SK-MEL-5 (cell line): ENCODE measurements around the gene CERS3. TPM values are rescaled to one million over a fixed set of nuclear protein-coding genes. Genes with fewer than 3 reads are reported as not detected.

ENCODE experiments used
- DNase-seq: peaks from one replicate; pipeline ENCODE4 v3.0.0-alpha.2; 2016; ENCODE audit warnings: low read depth, low spot score
- in situ Hi-C: cut with HindIII; loops from 2 replicates; pipeline ENCODE4 v1.10.0; 2016; ENCODE audit warnings: low sequenced_read_pairs, high pct_unique_total_duplicates, low pct_unique_long_range_greater_than_20kb
- polyA plus RNA-seq, 2 experiments: library from polyadenylated mRNA; depleted of rRNA; stranded (reverse); fragments of >200 nt; gene quantifications; 2 replicates each; pipeline ENCODE4 v1.2.3, GENCODE V29; 2015
- total RNA-seq: library from RNA; depleted of rRNA; stranded (reverse); fragments of >200 nt; shearing (Covaris generic); gene quantifications from 2 replicates; pipeline ENCODE4 v1.2.3, GENCODE V29; 2014; rRNA removed

CERS3 gene
- total RNA-seq: not detected in 2 replicates
- polyA plus RNA-seq (2015; cell fraction: cytosol; rRNA removed): not detected in 2 replicates
- not detected in 2 replicates for polyA plus RNA-seq (2015; cell fraction: nucleus; rRNA removed)

GRCh38 chr15:100528833-100529428 lies at the start of gene CERS3:
TSS of gene CERS3 (minus strand) at chr15:100528950. CDS start at chr15:100501849, 27,101 bp downstream.
- DNase-seq: no peak
- in situ Hi-C loops: no loop called here

- in situ Hi-C loops: no loop called here
- DNase-seq: no peak
These were observed 44.8 kb upstream of the CERS3 start for GRCh38 chr15:100573526-100573925.

DNA sequence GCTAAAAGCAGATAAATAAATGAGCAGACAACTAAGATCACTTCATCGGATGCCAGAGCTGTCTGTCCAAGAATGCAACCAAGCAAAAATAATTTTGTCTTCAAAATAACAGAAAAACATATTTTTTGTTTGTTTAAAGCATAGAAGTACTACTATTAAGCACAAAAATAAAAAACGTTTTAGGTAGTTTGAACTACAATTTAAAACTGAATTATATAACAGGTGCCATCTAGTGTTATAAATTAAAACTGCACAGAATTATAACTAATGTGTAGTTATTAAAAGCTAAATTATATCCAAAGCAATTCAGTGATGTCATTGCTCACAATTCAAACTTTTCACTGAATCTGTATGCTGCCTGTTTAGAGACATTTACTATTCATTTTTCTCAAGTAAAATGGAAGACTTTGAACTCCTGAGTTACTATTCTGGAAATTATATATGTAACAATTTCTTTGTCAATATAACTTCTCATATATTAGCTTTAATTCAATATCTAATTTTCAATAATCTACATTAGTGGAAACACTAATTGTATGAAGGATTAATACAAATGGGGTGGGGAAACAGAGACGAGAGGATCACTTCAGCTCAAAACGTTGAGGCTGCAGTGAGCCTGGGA lies 43.7 kb upstream of the CERS3 start:
- in situ Hi-C loops: no loop called here

DNA sequence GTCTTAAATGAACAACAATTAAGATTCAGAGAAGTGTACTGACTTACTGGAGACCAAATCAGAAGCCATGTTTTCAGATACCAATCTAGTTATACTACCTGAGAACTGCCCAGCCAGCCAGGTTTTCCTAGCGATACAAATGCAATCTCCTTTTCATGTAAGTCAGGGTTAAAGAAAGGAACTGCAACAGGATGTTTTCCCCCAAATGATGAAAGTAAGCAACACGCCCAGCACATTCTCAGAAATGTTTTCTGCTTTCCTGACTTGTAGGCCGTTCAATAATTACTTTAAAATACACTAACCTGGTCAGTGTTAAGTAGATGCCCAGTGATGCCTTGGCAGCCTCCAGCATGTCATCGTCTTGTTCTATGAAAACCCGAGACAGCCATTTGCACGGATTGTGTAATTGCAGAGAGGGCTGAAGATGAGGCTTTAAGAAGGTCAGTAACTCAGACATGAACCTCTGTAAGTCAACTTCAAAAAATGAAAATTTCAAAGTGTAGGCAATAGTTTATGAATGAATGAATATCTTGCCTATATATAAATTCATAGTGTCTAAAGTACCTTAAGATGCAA lies 42.9 kb upstream of the CERS3 start:
- DNase-seq: no peak
- in situ Hi-C loops: no loop called here

More for the DNA sequence above, 43.7 kb upstream of the CERS3 start:
- DNase-seq: peak; percentile 32

DNA sequence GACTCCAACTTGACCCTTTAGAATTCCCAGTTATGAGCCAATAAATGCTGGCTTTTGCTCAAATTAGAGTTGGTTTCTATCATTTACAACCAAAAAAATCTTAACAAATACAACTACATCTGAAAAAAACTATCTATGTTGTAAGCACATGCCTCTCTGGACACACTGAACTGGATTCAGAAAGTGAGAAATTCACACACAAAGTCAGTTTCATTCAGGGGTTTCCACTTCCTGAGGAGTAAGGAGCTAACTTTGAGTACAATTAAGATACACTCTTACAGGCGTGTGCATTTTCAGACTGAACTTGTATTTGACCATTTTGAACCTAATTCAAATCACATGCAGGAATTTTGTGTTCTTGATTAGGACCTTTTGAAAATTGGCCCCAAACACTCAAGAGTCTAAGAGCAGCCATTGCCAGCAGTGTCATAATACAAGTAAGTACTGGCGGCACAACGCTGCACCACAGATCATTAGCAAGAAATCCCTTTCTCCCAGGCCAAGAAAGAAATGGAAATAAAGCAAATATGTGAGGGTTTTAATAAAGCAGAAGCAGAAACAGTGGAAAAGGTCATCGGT lies 42.1 kb upstream of the CERS3 start:
- in situ Hi-C loops: no loop called here
- no peak for DNase-seq

DNA sequence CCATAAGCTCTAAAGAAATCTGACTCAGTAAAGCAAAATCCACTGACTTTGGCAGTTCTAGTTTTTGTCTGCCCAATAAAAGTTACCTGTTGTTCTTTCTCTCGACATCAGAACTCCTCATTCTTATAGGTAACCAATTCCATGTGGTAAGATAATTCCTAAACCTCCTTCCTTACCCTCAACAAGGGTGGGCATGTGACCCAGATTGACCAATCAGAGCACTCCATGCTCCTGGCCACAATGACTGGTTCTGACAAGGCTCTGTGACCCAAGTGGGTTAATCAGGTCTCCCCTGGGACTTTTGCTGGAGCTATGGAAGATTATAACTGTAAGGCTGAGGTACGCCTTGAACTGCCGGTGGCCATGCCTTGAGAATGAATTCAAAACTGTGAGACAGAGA lies 41.5 kb upstream of the CERS3 start:
- in situ Hi-C loops: no loop called here

DNA sequence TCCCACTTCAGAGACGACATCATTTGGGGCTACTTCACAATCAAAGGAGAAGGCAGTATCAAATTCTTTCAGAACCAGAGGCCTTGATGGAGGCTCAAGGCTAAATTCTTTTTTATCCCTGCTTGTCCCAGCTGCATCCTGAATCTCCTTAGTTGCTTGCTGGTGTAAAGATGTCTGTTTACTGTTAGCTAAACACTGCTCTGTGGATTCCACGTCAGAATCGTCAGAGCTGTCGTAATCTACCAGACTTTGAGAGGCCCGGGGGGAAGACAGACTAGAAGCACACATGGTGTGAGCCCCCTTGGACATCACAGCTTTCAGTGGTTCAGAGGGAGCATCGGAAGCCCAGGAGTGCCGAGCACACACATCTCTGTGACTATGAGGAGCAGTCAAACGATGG lies 40.6 kb upstream of the CERS3 start:
- in situ Hi-C loops: no loop called here
- DNase-seq: no peak

More for the DNA sequence above, 41.5 kb upstream of the CERS3 start:
- peak; percentile 8 for DNase-seq

DNA sequence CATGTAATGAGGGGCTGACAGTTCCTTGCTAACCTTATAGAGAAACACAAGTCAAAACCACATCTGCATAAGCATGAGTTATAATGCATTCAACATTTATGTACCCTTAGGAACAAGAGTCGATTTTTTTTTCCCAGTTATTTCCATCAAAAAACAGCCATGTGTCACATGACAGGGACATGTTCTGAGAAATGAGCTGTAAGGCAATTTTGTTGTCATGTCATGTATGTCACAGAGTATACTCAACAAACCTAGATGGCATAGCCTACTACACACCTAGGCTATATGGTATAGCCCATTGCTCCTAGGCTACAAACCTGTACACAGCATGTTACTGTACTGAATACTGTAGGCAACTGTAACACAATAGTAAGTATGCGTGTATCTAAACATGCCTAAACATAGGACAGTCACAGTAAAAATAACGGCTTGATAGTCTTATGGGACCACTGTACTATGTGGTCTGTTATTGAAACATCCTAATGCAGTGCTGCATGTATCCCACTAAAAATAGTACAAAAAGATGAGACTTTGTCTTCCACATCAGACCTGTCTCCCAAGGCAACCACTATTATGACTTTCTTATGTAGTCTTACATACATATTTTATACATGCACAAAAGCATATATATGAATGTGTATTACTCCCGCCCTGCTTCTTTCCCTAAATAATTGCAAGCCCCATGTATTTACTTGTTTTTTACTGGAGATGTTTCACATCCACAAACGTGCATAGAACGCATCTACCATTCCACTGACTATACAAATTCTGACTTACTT lies 38.3 kb upstream of the CERS3 start:
- in situ Hi-C loops: no loop called here
- DNase-seq: no peak

GRCh38 chr15:100565591-100565990 lies 36.8 kb upstream of the CERS3 start:
- in situ Hi-C loops: no loop called here
- DNase-seq: no peak

DNA sequence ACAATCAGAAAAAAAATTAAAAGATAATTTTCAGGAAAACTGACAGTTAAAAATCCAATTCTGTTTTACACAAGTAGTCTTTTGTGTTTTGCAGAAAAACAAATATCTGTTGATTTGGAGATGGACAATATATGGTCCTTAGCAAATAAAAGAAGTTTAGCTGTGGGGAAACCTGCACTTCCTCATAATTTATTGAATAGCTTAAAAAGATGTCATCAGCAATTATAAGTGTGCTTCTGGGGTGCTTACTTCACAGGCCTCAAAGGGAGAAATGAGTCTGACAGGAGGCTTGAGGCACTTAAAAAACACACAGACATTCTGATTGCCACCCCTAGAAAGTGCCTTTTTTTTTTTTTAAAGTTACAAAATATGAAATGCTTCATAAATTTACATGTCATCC lies 31.6 kb upstream of the CERS3 start:
- DNase-seq: no peak
- in situ Hi-C loops: no loop called here

DNA sequence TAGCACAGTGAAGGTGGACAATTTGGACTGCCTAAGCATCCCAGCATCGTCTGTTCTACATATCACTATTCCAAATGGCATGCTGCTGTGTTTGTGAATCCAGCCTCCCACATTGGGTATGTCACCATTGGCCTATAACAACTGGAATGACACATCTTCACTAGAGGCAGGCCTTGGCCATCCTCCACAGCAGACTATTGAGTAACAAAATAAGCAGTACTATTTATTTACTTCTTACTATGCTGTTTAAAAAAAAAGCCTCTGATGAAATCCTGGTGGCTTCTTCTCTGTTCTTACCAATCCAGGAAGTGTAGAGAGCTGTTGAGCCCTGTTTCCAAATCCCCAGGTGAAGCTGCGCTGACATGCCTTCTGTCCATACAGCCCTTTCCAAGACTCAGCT lies 30.6 kb upstream of the CERS3 start:
- no peak for DNase-seq

GRCh38 chr15:100558771-100559254 lies 30.1 kb upstream of the CERS3 start:
- in situ Hi-C loops: no loop called here
- DNase-seq: no peak

More for the DNA sequence above, 30.6 kb upstream of the CERS3 start:
- in situ Hi-C loops: no loop called here

DNA sequence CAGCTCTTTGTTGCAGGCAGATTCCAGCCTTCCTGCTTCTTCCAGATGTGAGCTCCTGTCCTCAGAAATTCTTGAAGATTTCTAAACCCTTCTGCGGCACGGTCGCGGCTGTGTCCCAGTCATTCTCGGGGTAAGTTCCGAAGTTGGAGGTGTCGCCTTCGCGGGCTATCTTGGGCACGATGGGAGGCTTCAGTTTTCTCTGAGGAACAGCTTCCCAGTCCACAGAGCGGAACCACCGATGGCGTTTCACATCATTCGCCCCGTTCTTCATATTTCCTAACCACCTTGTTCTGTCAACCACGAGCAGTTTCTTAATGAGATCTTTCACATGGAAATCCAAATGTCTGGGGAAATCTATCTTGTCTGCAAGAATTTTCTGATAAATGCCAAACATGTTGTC lies 24.7 kb upstream of the CERS3 start:
- no peak for DNase-seq
- in situ Hi-C loops: no loop called here

GRCh38 chr15:100547961-100548360 lies 19.2 kb upstream of the CERS3 start:
- DNase-seq: no peak
- in situ Hi-C loops: no loop called here

DNA sequence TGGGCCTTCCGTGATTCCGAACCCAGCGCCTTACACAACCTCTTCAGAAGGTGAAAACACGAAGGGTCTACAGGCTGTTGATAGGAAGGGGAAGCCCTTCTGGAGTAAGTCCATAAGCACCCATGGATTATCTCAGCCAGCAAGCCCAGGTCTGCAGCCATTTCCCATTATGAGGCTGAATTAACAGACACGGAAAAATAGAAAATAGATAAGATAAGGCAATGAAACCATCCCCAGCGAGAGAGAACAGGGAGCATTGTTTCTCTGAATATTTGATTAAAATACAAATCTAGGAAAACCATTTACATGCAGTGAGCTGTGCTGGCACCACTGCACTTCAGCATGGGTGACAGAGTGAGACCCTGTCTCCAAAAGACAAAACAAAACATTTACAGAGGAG lies 16.2 kb upstream of the CERS3 start:
- DNase-seq: no peak
- in situ Hi-C loops: no loop called here

DNA sequence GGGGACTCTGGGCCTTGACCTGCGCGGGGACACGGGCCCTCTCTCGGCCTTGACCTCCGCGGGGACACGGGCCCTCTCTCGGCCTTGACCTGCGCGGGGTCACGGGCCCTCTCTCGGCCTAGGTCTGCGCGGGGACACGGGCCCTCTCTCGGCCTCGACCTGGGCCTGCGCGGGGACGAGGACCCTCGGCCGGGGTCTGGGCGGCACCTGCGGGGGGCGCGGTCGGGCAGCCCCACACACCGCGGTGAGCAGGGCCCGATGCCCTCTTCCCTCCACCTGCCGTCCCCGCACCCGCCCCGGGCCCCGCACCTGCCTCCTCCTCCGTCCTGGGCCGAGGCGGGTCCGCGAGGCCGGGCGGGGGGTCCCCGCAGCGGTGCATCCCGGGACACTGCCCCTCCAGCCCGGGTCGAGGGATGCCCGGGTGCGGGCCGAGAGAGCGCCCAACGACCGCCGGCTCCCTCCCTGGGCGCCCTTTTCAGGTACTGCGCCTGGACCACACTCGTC lies 15.6 kb upstream of the CERS3 start:
- no peak for DNase-seq
- in situ Hi-C loops: no loop called here

GRCh38 chr15:100542290-100542689 lies 13.5 kb upstream of the CERS3 start:
- in situ Hi-C loops: no loop called here

GRCh38 chr15:100537331-100537730 lies 8.6 kb upstream of the CERS3 start:
- in situ Hi-C loops: no loop called here

More at GRCh38 chr15:100542290-100542689, 13.5 kb upstream of the CERS3 start:
- no peak for DNase-seq

More at GRCh38 chr15:100537331-100537730, 8.6 kb upstream of the CERS3 start:
- no peak for DNase-seq
